HL-60 (cell line): ENCODE data around the gene RSRC1.

ENCODE experiments used
- GABPA ChIP-seq: IDR thresholded peaks from 2 replicates; pipeline ENCODE4 v1.6.1; 2012; ENCODE audit warnings: low read depth
- POLR2AphosphoS5 ChIP-seq: IDR thresholded peaks from 2 replicates; pipeline ENCODE4 v1.6.1; 2012; ENCODE audit warnings: low read depth
- TF ChIP-seq, protein P1 (sequence below): IDR thresholded peaks from one replicate; pipeline ENCODE4 v1.5.1; 2011; ENCODE audit warnings: low read length, control low read depth, inconsistent platforms; ENCODE audit not compliant: insufficient read depth

DNA sequence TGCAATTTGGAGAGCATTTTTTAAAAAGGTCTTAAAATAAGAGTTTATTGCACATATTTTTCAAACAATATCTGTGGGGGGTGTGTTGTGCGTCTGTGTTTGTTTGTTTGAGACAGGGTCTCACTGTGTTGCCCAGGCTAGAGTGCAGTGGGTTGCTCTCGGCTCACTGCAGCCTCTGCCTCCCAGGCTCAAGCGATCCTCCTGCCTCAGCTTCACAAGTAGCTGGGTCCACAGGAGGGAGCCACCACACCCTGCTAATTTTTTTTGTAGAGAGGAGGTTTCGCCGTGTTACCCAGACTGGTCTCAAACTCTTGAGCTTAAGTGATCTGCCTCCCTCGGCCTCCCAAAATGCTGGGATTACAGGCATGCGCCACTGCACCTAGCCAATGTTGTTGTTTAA is 463.8 kb downstream of the RSRC1 start:
- TF ChIP-seq, protein P1, sequence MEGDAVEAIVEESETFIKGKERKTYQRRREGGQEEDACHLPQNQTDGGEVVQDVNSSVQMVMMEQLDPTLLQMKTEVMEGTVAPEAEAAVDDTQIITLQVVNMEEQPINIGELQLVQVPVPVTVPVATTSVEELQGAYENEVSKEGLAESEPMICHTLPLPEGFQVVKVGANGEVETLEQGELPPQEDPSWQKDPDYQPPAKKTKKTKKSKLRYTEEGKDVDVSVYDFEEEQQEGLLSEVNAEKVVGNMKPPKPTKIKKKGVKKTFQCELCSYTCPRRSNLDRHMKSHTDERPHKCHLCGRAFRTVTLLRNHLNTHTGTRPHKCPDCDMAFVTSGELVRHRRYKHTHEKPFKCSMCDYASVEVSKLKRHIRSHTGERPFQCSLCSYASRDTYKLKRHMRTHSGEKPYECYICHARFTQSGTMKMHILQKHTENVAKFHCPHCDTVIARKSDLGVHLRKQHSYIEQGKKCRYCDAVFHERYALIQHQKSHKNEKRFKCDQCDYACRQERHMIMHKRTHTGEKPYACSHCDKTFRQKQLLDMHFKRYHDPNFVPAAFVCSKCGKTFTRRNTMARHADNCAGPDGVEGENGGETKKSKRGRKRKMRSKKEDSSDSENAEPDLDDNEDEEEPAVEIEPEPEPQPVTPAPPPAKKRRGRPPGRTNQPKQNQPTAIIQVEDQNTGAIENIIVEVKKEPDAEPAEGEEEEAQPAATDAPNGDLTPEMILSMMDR, result no peak
- TF ChIP-seq GABPA (no peak), POLR2AphosphoS5 (no peak)
